Keratinocyte (primary cell): ENCODE data around the gene SLC45A2. TPM values are rescaled to one million over a fixed set of nuclear protein-coding genes. Genes with fewer than 3 reads are reported as not detected.
"Not testable (repeated sequence)": the region's sequence is repeated elsewhere in the genome, so short reads cannot be mapped to it uniquely, and the experiment has no call there.

ENCODE experiments used
- DNase-seq: peaks from one replicate; pipeline ENCODE4 v3.0.0-alpha.2; 2011; ENCODE audit warnings: low read depth, missing footprints, low spot score
- FAIRE-seq: peaks from 2 replicates; lab custom pipeline; 2011; peaks lifted over from hg19 to GRCh38; lab: Jason Lieb, UNC
- H2AFZ ChIP-seq: 2 replicates; pipeline ENCODE4 v1.6.0; 2012; ENCODE audit warnings: low read length, control low read depth, inconsistent platforms; ENCODE audit not compliant: control insufficient read depth
- H3K27ac ChIP-seq: 2 replicates; pipeline ENCODE4 v1.5.1; 2011; ENCODE audit warnings: low read length; ENCODE audit not compliant: control insufficient read depth, insufficient read depth
- H3K27me3 ChIP-seq: 3 replicates; pipeline ENCODE4 v1.6.0; 2011; ENCODE audit warnings: low read length; ENCODE audit not compliant: control insufficient read depth, insufficient read depth; ENCODE audit errors: extremely low read depth
- H3K36me3 ChIP-seq, 2 experiments: 2 replicates in 1 of 2; 3 replicates in 1 of 2; pipeline ENCODE4 v1.5.1; 2011; ENCODE audit warnings: low read length in 2 of 2, mild to moderate bottlenecking in 1 of 2; ENCODE audit not compliant: control insufficient read depth in 2 of 2, insufficient read depth in 2 of 2; ENCODE audit errors: extremely low read depth in 1 of 2
- H3K4me1 ChIP-seq: 3 replicates; pipeline ENCODE4 v1.5.1; 2011; ENCODE audit warnings: low read length; ENCODE audit not compliant: control insufficient read depth, insufficient read depth; ENCODE audit errors: extremely low read depth
- H3K4me2 ChIP-seq: 3 replicates; pipeline ENCODE4 v1.6.0; 2011; ENCODE audit warnings: low read depth, low read length; ENCODE audit not compliant: control insufficient read depth, insufficient read depth; ENCODE audit errors: extremely low read depth
- H3K4me3 ChIP-seq, 3 experiments: fragments of 200-600 bp in 1 of 3; sonication (generic) in 1 of 3; 2 replicates in 2 of 3; 3 replicates in 1 of 3; pipeline ENCODE4 v1.5.1; 2011 to 2016; ENCODE audit warnings: low read length in 3 of 3, mild to moderate bottlenecking in 3 of 3, control low read depth in 2 of 3, inconsistent platforms in 1 of 3, low read depth in 1 of 3, mixed read lengths in 1 of 3, mixed run types in 1 of 3, moderate library complexity in 1 of 3; ENCODE audit not compliant: control insufficient read depth in 2 of 3, insufficient read depth in 2 of 3; ENCODE audit errors: extremely low read depth in 1 of 3
- H3K79me2 ChIP-seq: 2 replicates; pipeline ENCODE4 v1.6.0; 2012; ENCODE audit warnings: low read length; ENCODE audit not compliant: control insufficient read depth, insufficient read depth
- H3K9ac ChIP-seq: 3 replicates; pipeline ENCODE4 v1.6.0; 2011; ENCODE audit warnings: low read length; ENCODE audit not compliant: control insufficient read depth, insufficient read depth; ENCODE audit errors: extremely low read depth
- H3K9me1 ChIP-seq: 3 replicates; pipeline ENCODE4 v1.6.0; 2011; ENCODE audit warnings: low read length; ENCODE audit not compliant: control insufficient read depth, insufficient read depth; ENCODE audit errors: extremely low read depth
- H3K9me3 ChIP-seq: 2 replicates; pipeline ENCODE4 v1.5.1; 2012; ENCODE audit warnings: low read depth, low read length; ENCODE audit not compliant: control insufficient read depth
- H4K20me1 ChIP-seq: 3 replicates; pipeline ENCODE4 v1.6.0; 2011; ENCODE audit warnings: low read length; ENCODE audit not compliant: control insufficient read depth, insufficient read depth; ENCODE audit errors: extremely low read depth
- CTCF ChIP-seq, 3 experiments: IDR thresholded peaks in 1 of 3; conservative IDR thresholded peaks in 1 of 3; optimal IDR thresholded peaks in 1 of 3; 2 replicates in 2 of 3; 3 replicates in 1 of 3; pipeline versions ENCODE3 to v1.5.1; 2011; ENCODE audit warnings: low read length in 3 of 3, mild to moderate bottlenecking in 3 of 3, moderate library complexity in 2 of 3, control low read depth in 1 of 3, inconsistent platforms in 1 of 3; ENCODE audit not compliant: insufficient read depth in 2 of 3; ENCODE audit errors: extremely low read depth in 1 of 3
- EZH2 ChIP-seq: IDR thresholded peaks from one replicate; pipeline ENCODE4 v1.6.1; 2012; ENCODE audit warnings: inconsistent platforms, mild to moderate bottlenecking, low read length, moderate library complexity
- dilution Hi-C: fragments of 300-500 bp; cut with MboI; formaldehyde crosslinking; loops from one replicate; pipeline ENCODE4 v1.7.0; 2020; ENCODE audit warnings: low sequenced_read_pairs; ENCODE audit not compliant: extremely low pct_ligation_motif_present
- polyA plus RNA-seq, 5 experiments: library from polyadenylated mRNA; depleted of rRNA in 3 of 5; stranded (reverse) in 3 of 5; stranded (forward) in 1 of 5; unstranded in 1 of 5; fragments of >200 nt; gene quantifications; 1 replicate in 1 of 5; 2 replicates in 3 of 5; 3 replicates in 1 of 5; pipeline versions ENCODE4 v1.2.1 to v1.2.3, GENCODE V29; 2011 to 2012; ENCODE audit warnings: missing spikeins in 2 of 5, low read depth in 1 of 5, low replicate concordance in 1 of 5

The SLC45A2 gene
- polyA plus RNA-seq, 1 donor (not counting 4 experiments of a cell fraction or from before 2014, with no cell fraction given), result 0.04 TPM

- dilution Hi-C loops, result no loop called here
- Histone ChIP-seq H3K4me3 (no peak overlapping the region), H3K9me3 (no peaks in the 10 kb centered on the region), H3K79me2 (peaks cover 2% of the 10 kb centered on the region), H3K27me3 (no peaks in the 10 kb centered on the region), H4K20me1 (no peaks in the 10 kb centered on the region), H3K4me2 (no peak overlapping the region), H2AFZ (no peak overlapping the region), H3K4me1 (peaks cover 20% of the 10 kb centered on the region), H3K36me3 (no peaks in the 10 kb centered on the region), H3K9me1 (no peaks in the 10 kb centered on the region), H3K27ac (no peak overlapping the region), H3K9ac (no peak overlapping the region)
- DNase-seq (no peak), FAIRE-seq (no peak)
- TF ChIP-seq CTCF (optimal IDR thresholded peaks at IDR 0.05 in 1 of 3, IDR thresholded peaks at IDR 0.05 in 1 of 3, conservative IDR thresholded peaks at IDR 0.05 in 1 of 3; ENCODE audit: extremely low read depth in 1 of 3, insufficient read depth in 2 of 3, low read length in 3 of 3) (no peak), EZH2 (no peak)
Measured at GRCh38 chr5:34011536-34011935, 27.0 kb upstream of the SLC45A2 start.

GRCh38 chr5:34010146-34010545 is 25.7 kb upstream of the SLC45A2 start:
- H3K36me3 ChIP-seq, H3K4me3 ChIP-seq, H3K27ac ChIP-seq, H4K20me1 ChIP-seq, H3K9me3 ChIP-seq, H2AFZ ChIP-seq, H3K79me2 ChIP-seq, DNase-seq, dilution Hi-C loops, H3K27me3 ChIP-seq, H3K9ac ChIP-seq, FAIRE-seq, H3K4me2 ChIP-seq, H3K9me1 ChIP-seq: not testable (repeated sequence)
- H3K4me1 ChIP-seq, result peaks cover 26% of the 10 kb centered on the region

- DNase-seq (no peak), FAIRE-seq (no peak)
- Histone ChIP-seq H3K9ac (no peak overlapping the region), H4K20me1 (no peaks in the 10 kb centered on the region), H3K36me3 (no peaks in the 10 kb centered on the region), H3K4me2 (peak overlapping the region; percentile 93), H3K27ac (no peak overlapping the region), H3K4me1 (peaks cover 26% of the 10 kb centered on the region), H3K9me1 (no peaks in the 10 kb centered on the region), H2AFZ (no peak overlapping the region), H3K79me2 (peaks cover 2% of the 10 kb centered on the region), H3K4me3 (no peak overlapping the region), H3K9me3 (no peaks in the 10 kb centered on the region), H3K27me3 (no peaks in the 10 kb centered on the region)
- TF ChIP-seq EZH2 (no peak), CTCF (optimal IDR thresholded peaks at IDR 0.05 in 1 of 3, IDR thresholded peaks at IDR 0.05 in 1 of 3, conservative IDR thresholded peaks at IDR 0.05 in 1 of 3; ENCODE audit: extremely low read depth in 1 of 3, insufficient read depth in 2 of 3, low read length in 3 of 3) (no peak)
- dilution Hi-C loops, result no loop called here
Measured at GRCh38 chr5:34009610-34010009, 25.1 kb upstream of the SLC45A2 start.
